GM21423 (cell line): ENCODE data around the gene ZDHHC18.

Experiments used
- ATAC-seq: cut with Tn5 transposase; IDR thresholded peaks from one replicate; pipeline ENCODE4 v1.9.1; 2021; ENCODE audit warnings: mild to moderate bottlenecking, moderate library complexity; ENCODE audit not compliant: unreplicated experiment

ZDHHC18 gene

DNA sequence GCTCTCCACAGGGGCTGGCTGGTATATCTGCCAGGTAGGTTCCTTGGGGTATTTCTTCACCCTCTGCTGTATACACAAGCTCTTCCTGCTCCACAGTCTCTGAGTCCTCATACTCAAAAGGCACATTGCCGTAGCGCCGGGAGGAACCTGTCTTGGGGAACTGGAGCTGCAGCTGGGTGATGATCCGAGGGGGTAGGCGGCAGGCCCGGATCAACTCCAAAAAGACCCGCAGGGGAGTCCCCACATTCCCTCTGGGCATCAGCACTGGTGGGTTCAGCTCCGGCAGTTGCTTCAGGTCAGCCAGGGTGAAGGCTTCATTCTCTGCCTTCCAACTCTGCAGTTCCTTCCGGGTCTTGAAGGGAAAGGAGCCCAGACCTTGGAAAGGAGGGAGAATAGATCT is 70.9 kb downstream of the ZDHHC18 start:
- ATAC-seq: no peak

GRCh38 chr1:26900001-26900814 is 73.7 kb downstream of the ZDHHC18 start, which contains the start of gene GPATCH3:
Gene GPATCH3 (minus strand): TSS chr1:26900467. CDS start chr1:26900442, 25 bp downstream.
- ATAC-seq: peak; percentile 89

GRCh38 chr1:26900815-26901511 is 74.5 kb downstream of the ZDHHC18 start:
- no peak for ATAC-seq
